ENCODE measurements around the gene ZFYVE21. TPM values are rescaled to one million over a fixed set of nuclear protein-coding genes. Genes with fewer than 3 reads are reported as not detected.
A peak's percentile ranks its signal among the peaks of the same experiment; 100 is the strongest.

Gene ZFYVE21
- total RNA-seq, 6 experiments from 2014 or later: 20.9 to 35.2 (median 27.6) TPM

- DNase-seq (no peak), ATAC-seq (no peak)
- Histone ChIP-seq H3K4me3 (no peak overlapping the region), H3K27me3 (no peaks in the 10 kb centered on the region), H3K4me1 (peaks cover 0 to 18% (median 7%) of the 10 kb centered on the region in 4 donors), H3K9me3 (no peaks in the 10 kb centered on the region), H3K36me3 (no peaks in the 10 kb centered on the region), H3K27ac (no peak overlapping the region)
- WGBS (ENCODE audit: insufficient coverage, low coverage, low lambda C conversion rate, missing lambda C conversion rate): 80% methylated on average over 1 of the region's 16 CpGs
- TF ChIP-seq POLR2A (IDR thresholded peaks at IDR 0.05): no peak
- no peak for TF ChIP-seq CTCF (IDR thresholded peaks at IDR 0.05)
- intact Hi-C loops (cut with DNase I): no loop called here
Measured at GRCh38 chr14:103718572-103718971, 3.0 kb downstream of the ZFYVE21 start.

- Histone ChIP-seq H3K27me3 (no peaks in the 10 kb centered on the region), H3K4me1 (peaks cover 0 to 20% (median 4%) of the 10 kb centered on the region in 4 donors), H3K9me3 (no peaks in the 10 kb centered on the region), H3K36me3 (no peaks in the 10 kb centered on the region), H3K27ac (no peak overlapping the region), H3K4me3 (no peak overlapping the region)
- DNase-seq (no peak), ATAC-seq (no peak)
- no peak for TF ChIP-seq POLR2A (IDR thresholded peaks at IDR 0.05)
- TF ChIP-seq CTCF (IDR thresholded peaks at IDR 0.05): no peak
- intact Hi-C loops (cut with DNase I): no loop called here
- 65% methylated on average over 2 of the region's 8 CpGs for WGBS (ENCODE audit: insufficient coverage, low coverage, low lambda C conversion rate, missing lambda C conversion rate)
Measured at GRCh38 chr14:103719751-103720150, 4.1 kb downstream of the ZFYVE21 start.

GRCh38 chr14:103721334-103722120 lies 5.9 kb downstream of the ZFYVE21 start:
- Histone ChIP-seq H3K27ac (no peak overlapping the region), H3K4me3 (no peak overlapping the region), H3K36me3 (no peaks in the 10 kb centered on the region), H3K4me1 (peaks cover 0 to 27% (median 4%) of the 10 kb centered on the region in 4 donors), H3K9me3 (no peaks in the 10 kb centered on the region), H3K27me3 (no peaks in the 10 kb centered on the region)
- DNase-seq: no peak
- intact Hi-C loops (cut with DNase I): no loop called here
- WGBS (ENCODE audit: insufficient coverage, low coverage, low lambda C conversion rate, missing lambda C conversion rate): 81% methylated on average over 8 of the region's 26 CpGs
- no peak for ATAC-seq
- TF ChIP-seq POLR2A (IDR thresholded peaks at IDR 0.05) (no peak), CTCF (IDR thresholded peaks at IDR 0.05) (no peak)

GRCh38 chr14:103723748-103724081 lies 8.1 kb downstream of the ZFYVE21 start:
- no peak overlapping the region for H3K4me3 ChIP-seq
- no peaks in the 10 kb centered on the region for H3K27me3 ChIP-seq
- ATAC-seq: no peak
- H3K9me3 ChIP-seq: no peaks in the 10 kb centered on the region
- DNase-seq: no peak
- no CpG with 5 or more reads among the region's 7 CpGs for WGBS (ENCODE audit: insufficient coverage, low coverage, low lambda C conversion rate, missing lambda C conversion rate)
- intact Hi-C loops (cut with DNase I): no loop called here
- peak overlapping the region in 1 of 3 donors; percentile 49 for H3K27ac ChIP-seq
- H3K4me1 ChIP-seq: peaks cover 0 to 21% (median 4%) of the 10 kb centered on the region in 4 donors
- TF ChIP-seq POLR2A (IDR thresholded peaks at IDR 0.05) (no peak), CTCF (IDR thresholded peaks at IDR 0.05) (no peak)
- H3K36me3 ChIP-seq: peaks cover 0 to 1% (median 0%) of the 10 kb centered on the region in 4 donors
